GM12872 (cell line): ENCODE results near the gene PPHLN1.
A peak's percentile ranks its signal among the peaks of the same experiment; 100 is the strongest.

Source experiments
- TF ChIP-seq, protein P1 (sequence below): IDR thresholded peaks from 3 replicates; pipeline ENCODE4 v1.5.1; 2011; ENCODE audit warnings: low read depth, mild to moderate bottlenecking, low read length, moderate library complexity; ENCODE audit not compliant: insufficient read depth

PPHLN1 gene

DNA sequence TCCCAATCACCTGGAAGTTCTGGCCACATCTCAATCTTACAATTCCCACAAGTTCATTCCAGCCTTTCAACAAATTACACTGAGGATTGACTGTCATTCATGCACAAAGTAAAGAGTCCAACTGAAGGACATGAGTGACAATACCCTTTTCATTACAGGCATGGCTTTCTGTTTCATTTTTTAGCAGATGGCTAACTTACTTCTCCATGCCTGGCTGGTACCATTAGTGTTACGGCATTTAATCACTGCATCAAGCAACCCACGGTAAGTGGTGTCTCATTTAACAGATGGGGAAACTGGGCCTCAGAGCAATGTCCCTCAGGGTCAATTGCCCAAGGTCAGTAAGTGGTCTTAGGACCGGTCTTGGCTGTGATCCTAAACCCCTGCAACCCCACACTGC, 149.1 kb downstream of the PPHLN1 start:
- TF ChIP-seq, protein P1, sequence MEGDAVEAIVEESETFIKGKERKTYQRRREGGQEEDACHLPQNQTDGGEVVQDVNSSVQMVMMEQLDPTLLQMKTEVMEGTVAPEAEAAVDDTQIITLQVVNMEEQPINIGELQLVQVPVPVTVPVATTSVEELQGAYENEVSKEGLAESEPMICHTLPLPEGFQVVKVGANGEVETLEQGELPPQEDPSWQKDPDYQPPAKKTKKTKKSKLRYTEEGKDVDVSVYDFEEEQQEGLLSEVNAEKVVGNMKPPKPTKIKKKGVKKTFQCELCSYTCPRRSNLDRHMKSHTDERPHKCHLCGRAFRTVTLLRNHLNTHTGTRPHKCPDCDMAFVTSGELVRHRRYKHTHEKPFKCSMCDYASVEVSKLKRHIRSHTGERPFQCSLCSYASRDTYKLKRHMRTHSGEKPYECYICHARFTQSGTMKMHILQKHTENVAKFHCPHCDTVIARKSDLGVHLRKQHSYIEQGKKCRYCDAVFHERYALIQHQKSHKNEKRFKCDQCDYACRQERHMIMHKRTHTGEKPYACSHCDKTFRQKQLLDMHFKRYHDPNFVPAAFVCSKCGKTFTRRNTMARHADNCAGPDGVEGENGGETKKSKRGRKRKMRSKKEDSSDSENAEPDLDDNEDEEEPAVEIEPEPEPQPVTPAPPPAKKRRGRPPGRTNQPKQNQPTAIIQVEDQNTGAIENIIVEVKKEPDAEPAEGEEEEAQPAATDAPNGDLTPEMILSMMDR: 0 out of 3 replicates have a peak, but pooled peaks have one; percentile 7

DNA sequence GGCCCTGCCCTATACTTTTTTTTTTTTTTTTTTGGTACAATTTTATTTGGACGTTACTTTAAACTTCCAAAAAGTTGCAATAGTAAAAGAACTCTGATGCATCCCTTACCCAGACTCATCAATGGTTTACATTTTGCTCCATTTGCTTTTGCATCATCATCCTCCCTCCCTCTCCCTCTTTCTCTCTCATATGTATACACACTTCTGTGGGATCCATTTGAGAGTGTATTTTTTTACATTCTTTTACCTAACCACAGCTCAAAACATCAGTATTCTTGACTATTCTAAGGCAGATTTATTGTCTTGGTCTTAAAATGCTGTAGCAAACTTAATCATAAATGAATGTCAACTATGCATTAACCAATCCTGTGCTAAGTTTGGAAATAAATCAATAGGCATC, 152.0 kb downstream of the PPHLN1 start:
- TF ChIP-seq, protein P1: no peak

DNA sequence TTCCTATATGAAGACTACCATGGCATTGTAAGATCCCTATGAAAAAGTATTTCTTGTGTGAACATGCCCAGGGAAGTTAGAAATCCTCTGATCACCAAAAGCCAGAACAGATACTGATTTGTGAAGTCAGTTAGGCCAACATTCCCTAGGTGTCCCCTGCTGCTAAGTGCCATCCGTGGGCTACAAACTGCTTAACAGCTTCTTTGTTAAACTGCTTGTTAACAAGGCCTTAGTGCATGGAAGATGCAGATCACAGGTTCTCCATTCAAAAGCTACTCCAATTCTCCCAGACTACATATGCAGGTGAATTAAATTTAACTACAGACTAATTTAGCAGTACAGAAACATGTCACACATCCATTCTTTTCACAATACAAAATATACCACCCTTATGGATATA, 155.4 kb downstream of the PPHLN1 start:
- TF ChIP-seq, protein P1: no peak

DNA sequence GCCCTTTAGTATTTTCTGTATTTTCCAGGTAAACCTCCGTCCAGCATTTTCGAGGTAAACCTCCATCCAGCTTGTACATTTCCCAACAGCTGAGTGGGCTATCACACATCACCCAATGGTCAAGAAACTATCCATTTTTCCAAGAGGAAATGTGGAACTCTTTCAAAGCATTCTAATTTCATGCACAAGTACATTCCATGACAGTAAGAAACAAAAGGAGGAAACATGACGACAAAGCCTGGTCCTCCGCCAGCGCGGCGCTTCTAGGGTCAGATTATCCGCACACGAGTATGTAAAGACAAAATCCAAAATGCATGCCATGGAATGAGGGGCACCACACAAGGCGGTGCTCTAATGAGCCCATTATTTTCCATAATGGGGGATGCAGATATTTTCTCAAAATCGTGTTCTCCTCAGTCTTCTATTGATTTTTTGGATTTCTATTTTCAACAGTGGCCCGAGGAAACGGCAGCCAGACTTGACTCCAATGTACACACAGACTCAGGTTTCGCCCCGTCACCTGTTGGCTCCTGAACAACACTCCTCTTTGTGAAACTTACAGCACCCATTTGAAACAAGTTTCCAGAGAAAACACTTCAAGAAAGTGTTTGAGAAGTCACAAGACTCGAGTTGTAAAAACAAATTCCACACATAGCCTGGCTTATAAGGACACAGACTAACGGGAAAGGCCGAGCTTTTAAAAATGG, 156.2 kb downstream of the PPHLN1 start:
- TF ChIP-seq, protein P1: no peak

DNA sequence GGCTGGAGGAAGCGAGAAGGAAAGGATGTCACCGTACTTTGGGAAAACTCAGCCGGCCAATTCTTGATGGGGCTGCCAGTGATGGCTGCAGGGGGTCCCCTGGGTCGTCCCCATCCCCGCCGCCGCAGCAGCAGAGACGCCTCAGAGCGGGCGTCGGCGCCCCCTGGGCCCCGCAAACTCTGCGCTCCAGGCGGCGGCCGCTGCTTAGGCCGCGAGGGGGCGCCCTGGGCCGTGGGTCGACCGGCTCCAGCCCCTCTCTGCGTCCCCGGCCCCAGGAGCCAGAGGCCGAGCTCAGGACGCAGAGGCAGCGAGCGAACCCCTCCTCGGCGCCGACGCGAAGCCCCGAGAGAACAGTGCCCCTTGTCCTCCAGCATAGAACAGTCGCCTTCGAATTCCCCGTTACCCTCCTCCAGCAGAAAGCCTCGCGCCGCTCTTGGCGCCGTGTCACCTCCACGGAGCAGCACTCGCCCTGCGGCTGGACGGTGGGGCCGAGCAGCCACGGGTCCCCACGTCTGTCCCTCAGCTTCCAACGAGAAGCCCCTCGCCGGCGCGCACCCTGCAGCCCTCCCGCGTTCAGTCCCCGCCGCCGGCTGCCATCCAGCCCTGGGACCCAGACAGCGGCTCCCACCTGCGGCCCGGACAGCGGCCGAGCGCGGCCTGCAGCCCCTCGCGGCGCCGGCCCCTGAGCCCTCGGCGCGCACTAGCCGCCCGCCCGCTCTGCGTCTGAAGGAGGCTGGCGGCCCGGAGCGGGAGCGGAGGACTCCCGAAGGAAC, 157.0 kb downstream of the PPHLN1 start:
- TF ChIP-seq, protein P1: peak; percentile 84

DNA sequence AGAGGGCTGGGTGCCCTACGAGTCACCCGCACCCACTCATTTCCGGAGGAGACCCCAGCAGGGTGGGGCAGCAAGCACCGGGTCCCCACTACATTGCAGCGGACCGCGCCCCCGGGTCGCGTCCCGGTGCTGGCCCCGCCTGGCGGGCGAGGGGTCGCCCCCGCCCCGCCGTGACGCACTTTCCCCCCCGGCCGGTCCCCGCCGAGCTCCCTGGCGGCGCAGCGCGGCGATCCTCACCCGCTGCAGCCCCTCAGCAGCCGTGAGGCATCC, 157.5 kb downstream of the PPHLN1 start:
- TF ChIP-seq, protein P1: no peak

DNA sequence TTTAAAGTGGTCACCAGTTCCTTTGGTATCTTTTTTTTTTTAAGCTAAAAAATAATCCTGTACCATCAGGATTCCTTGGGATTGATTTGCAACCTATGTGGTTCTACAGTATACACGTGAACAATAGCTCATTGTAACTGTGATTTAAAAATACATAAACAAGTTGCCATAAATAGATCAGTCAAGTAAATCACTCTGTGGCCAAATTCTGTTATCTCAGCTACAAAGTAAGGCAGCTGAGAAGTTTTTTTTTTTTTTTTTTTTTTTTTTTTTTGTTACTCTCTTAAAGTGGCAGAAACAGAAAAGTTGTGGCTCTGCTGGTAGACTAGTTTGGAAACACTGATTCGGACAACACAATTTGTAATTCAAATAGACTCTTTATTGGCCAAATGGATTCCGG, 159.0 kb downstream of the PPHLN1 start:
- TF ChIP-seq, protein P1: no peak
